ENCODE measurements around the gene UGT1A10. TPM values are rescaled to one million over a fixed set of nuclear protein-coding genes. Genes with fewer than 3 reads are reported as not detected.
"Not testable (repeated sequence)": the region's sequence is repeated elsewhere in the genome, so short reads cannot be mapped to it uniquely, and the experiment has no call there.

Gene UGT1A10
- not detected in 2 replicates for total RNA-seq
- not detected for total RNA-seq (2013)
- not detected in 2 replicates for polyA plus RNA-seq
- polyA minus RNA-seq: not detected in 2 replicates

- peaks cover 39% of the 10 kb centered on the region for H3K27me3 Mint-ChIP-seq
- H4K20me1 ChIP-seq (ENCODE audit: control insufficient read depth, insufficient read depth, low read length, poor library complexity, severe bottlenecking); H3K9me3 ChIP-seq (ENCODE audit: control extremely low read depth in 1 of 3, control insufficient read depth in 2 of 3, insufficient read depth in 1 of 3, low read length in 2 of 3); H3K27ac Mint-ChIP-seq; H3K4me3 ChIP-seq (ENCODE audit: control extremely low read depth in 1 of 5, extremely low read depth in 1 of 5, insufficient read depth in 1 of 5, low read depth in 2 of 5, low read length in 4 of 5); H3K4me1 ChIP-seq (ENCODE audit: control insufficient read depth in 2 of 2, insufficient read depth in 2 of 2, low read length in 2 of 2); intact Hi-C loops (cut with micrococcal nuclease); H3K36me3 ChIP-seq (replicated peaks in 1 of 2; ENCODE audit: control extremely low read depth in 1 of 2, control insufficient read depth in 1 of 2, extremely low read depth in 1 of 2, insufficient read depth in 2 of 2, low read length in 1 of 2); H3K4me3 Mint-ChIP-seq; H3K27me3 ChIP-seq (replicated peaks in 1 of 4; ENCODE audit: control extremely low read depth in 1 of 4, control insufficient read depth in 3 of 4, insufficient read depth in 4 of 4, low read length in 3 of 4); H3K9me3 Mint-ChIP-seq (ENCODE audit: insufficient read depth); H3K4me1 Mint-ChIP-seq; H3K79me2 ChIP-seq (ENCODE audit: control insufficient read depth, insufficient read depth, low read length); H3K27ac ChIP-seq (ENCODE audit: low read length in 2 of 2); POLR2A ChIA-PET; CTCF ChIA-PET; H3K4me2 ChIP-seq (replicated peaks; ENCODE audit: low read depth, low read length, poor library complexity, severe bottlenecking); DNase-seq; ATAC-seq (ENCODE audit: low read depth); H2AFZ ChIP-seq (ENCODE audit: insufficient read depth, low read depth, low read length, poor library complexity, severe bottlenecking); H3K9ac ChIP-seq (ENCODE audit: low read length): not testable (repeated sequence)
- 100% methylated on average over 6 of the region's 10 CpGs for WGBS (ENCODE audit: insufficient coverage)
Observed at GRCh38 chr2:233636306-233636705, at the start of gene UGT1A10. UGT1A10 (plus strand) TSS chr2:233636448; CDS start chr2:233636523, 75 bp downstream.

GRCh38 chr2:233588400-233588799 is 47.8 kb upstream of the UGT1A10 start:
- 100% methylated on average over 1 of the region's 2 CpGs for WGBS (ENCODE audit: insufficient coverage)
- ATAC-seq (ENCODE audit: low read depth): no peak

GRCh38 chr2:233592706-233593105 is 43.5 kb upstream of the UGT1A10 start:
- H4K20me1 ChIP-seq (ENCODE audit: control insufficient read depth, insufficient read depth, low read length, poor library complexity, severe bottlenecking); intact Hi-C loops (cut with micrococcal nuclease); H3K27ac ChIP-seq (ENCODE audit: low read length in 2 of 2); POLR2A ChIA-PET; H3K4me1 ChIP-seq (ENCODE audit: control insufficient read depth in 2 of 2, insufficient read depth in 2 of 2, low read length in 2 of 2); CTCF ChIA-PET; H3K4me1 Mint-ChIP-seq; H3K27ac Mint-ChIP-seq; H3K27me3 ChIP-seq (replicated peaks in 1 of 4; ENCODE audit: control extremely low read depth in 1 of 4, control insufficient read depth in 3 of 4, insufficient read depth in 4 of 4, low read length in 3 of 4); H3K79me2 ChIP-seq (ENCODE audit: control insufficient read depth, insufficient read depth, low read length); DNase-seq; H3K4me3 ChIP-seq (ENCODE audit: control extremely low read depth in 1 of 5, extremely low read depth in 1 of 5, insufficient read depth in 1 of 5, low read depth in 2 of 5, low read length in 4 of 5); H3K36me3 ChIP-seq (replicated peaks in 1 of 2; ENCODE audit: control extremely low read depth in 1 of 2, control insufficient read depth in 1 of 2, extremely low read depth in 1 of 2, insufficient read depth in 2 of 2, low read length in 1 of 2); H3K9ac ChIP-seq (ENCODE audit: low read length); H3K4me2 ChIP-seq (replicated peaks; ENCODE audit: low read depth, low read length, poor library complexity, severe bottlenecking); H3K9me3 ChIP-seq (ENCODE audit: control extremely low read depth in 1 of 3, control insufficient read depth in 2 of 3, insufficient read depth in 1 of 3, low read length in 2 of 3); H3K4me3 Mint-ChIP-seq; H3K9me3 Mint-ChIP-seq (ENCODE audit: insufficient read depth); H3K27me3 Mint-ChIP-seq; H2AFZ ChIP-seq (ENCODE audit: insufficient read depth, low read depth, low read length, poor library complexity, severe bottlenecking); ATAC-seq (ENCODE audit: low read depth): not testable (repeated sequence)
- WGBS (ENCODE audit: insufficient coverage): no CpG with 5 or more reads among the region's 1 CpG

More at GRCh38 chr2:233588400-233588799, 47.8 kb upstream of the UGT1A10 start:
- Mint-ChIP-seq H3K27me3 (peaks cover 14% of the 10 kb centered on the region), H3K4me1 (peaks cover 3% of the 10 kb centered on the region), H3K27ac (no peak overlapping the region), H3K4me3 (no peak overlapping the region), H3K9me3 (ENCODE audit: insufficient read depth) (no peaks in the 10 kb centered on the region)
- H3K4me1 ChIP-seq (ENCODE audit: control insufficient read depth in 2 of 2, insufficient read depth in 2 of 2, low read length in 2 of 2): no peaks in the 10 kb centered on the region
- POLR2A ChIA-PET: no interaction called here
- H3K4me2 ChIP-seq (replicated peaks; ENCODE audit: low read depth, low read length, poor library complexity, severe bottlenecking): no peak overlapping the region
- CTCF ChIA-PET: no interaction called here
- H3K9ac ChIP-seq (ENCODE audit: low read length): no peak overlapping the region
- TF ChIP-seq CTCF (IDR thresholded peaks at IDR 0.05): no peak
- no peak for TF ChIP-seq EZH2 (IDR thresholded peaks at IDR 0.05; ENCODE audit: borderline replicate concordance, insufficient read depth, low read depth, low read length, poor library complexity, severe bottlenecking)
- no peaks in the 10 kb centered on the region for H4K20me1 ChIP-seq (ENCODE audit: control insufficient read depth, insufficient read depth, low read length, poor library complexity, severe bottlenecking)
- no peak for DNase-seq
- H3K36me3 ChIP-seq (replicated peaks in 1 of 2; ENCODE audit: control extremely low read depth in 1 of 2, control insufficient read depth in 1 of 2, extremely low read depth in 1 of 2, insufficient read depth in 2 of 2, low read length in 1 of 2): no peaks in the 10 kb centered on the region
- peaks cover 0 to 6% (median 0%) of the 10 kb centered on the region in 3 donors for H3K9me3 ChIP-seq (ENCODE audit: control extremely low read depth in 1 of 3, control insufficient read depth in 2 of 3, insufficient read depth in 1 of 3, low read length in 2 of 3)
- intact Hi-C loops (cut with micrococcal nuclease): no loop called here
- no peak overlapping the region for H3K27ac ChIP-seq (ENCODE audit: low read length in 2 of 2)
- H3K4me3 ChIP-seq (ENCODE audit: control extremely low read depth in 1 of 5, extremely low read depth in 1 of 5, insufficient read depth in 1 of 5, low read depth in 2 of 5, low read length in 4 of 5): no peak overlapping the region
- no peaks in the 10 kb centered on the region for H3K79me2 ChIP-seq (ENCODE audit: control insufficient read depth, insufficient read depth, low read length)
- H2AFZ ChIP-seq (ENCODE audit: insufficient read depth, low read depth, low read length, poor library complexity, severe bottlenecking): no peak overlapping the region
- no peaks in the 10 kb centered on the region for H3K27me3 ChIP-seq (replicated peaks in 1 of 4; ENCODE audit: control extremely low read depth in 1 of 4, control insufficient read depth in 3 of 4, insufficient read depth in 4 of 4, low read length in 3 of 4)
